ENCODE data around the gene UBE2J1.

GRCh38 chr6:89375427-89376267 is 23.1 kb upstream of the UBE2J1 start:
- peak; percentile 59 for TF ChIP-seq CTCF (IDR thresholded peaks at IDR 0.05; ENCODE audit: insufficient read depth, low read length, poor library complexity, severe bottlenecking)
- no peak for TF ChIP-seq EZH2phosphoT487 (conservative IDR thresholded peaks at IDR 0.05; ENCODE audit: low read length)

Data from SU-DHL-6 (cell line).